ENCODE data around the gene ADRA2C.

- TF ChIP-seq EZH2 (IDR thresholded peaks at IDR 0.05): no peak
- TF ChIP-seq POLR2AphosphoS5 (IDR thresholded peaks at IDR 0.05; ENCODE audit: borderline replicate concordance, low read depth, low read length): no peak
These were observed 42.8 kb downstream of the ADRA2C start for GRCh38 chr4:3809028-3809427.
